ENCODE results near the gene OR8S1. TPM values are rescaled to one million over a fixed set of nuclear protein-coding genes. Genes with fewer than 3 reads are reported as not detected.
"Not testable (repeated sequence)": the region's sequence is repeated elsewhere in the genome, so short reads cannot be mapped to it uniquely, and the experiment has no call there.

OR8S1 gene, protein sequence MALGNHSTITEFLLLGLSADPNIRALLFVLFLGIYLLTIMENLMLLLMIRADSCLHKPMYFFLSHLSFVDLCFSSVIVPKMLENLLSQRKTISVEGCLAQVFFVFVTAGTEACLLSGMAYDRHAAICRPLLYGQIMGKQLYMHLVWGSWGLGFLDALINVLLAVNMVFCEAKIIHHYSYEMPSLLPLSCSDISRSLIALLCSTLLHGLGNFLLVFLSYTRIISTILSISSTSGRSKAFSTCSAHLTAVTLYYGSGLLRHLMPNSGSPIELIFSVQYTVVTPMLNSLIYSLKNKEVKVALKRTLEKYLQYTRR
- total RNA-seq = not detected
- long read RNA-seq = 0 reads

DNA sequence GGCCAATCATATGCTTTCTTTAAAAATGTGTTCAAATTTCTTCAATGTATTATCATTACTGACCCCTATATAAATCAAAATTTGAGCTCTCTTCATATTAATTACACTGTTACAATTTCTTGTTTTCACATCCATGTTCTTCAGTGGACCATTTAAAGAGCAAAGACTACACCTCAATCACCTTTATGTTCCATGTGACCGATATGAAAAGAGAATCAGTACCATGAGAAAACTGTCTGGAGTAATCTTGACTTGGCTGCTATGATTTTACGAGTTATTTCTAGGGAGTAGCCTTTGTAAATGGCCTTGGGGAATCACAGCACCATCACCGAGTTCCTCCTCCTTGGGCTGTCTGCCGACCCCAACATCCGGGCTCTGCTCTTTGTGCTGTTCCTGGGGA, at the start of gene OR8S1:
Gene OR8S1 (plus strand): TSS at position 301 of the 400 bp plus-strand sequence. CDS start 0 bp downstream, at position 301.
- intact Hi-C loops (cut with DNase I, micrococcal nuclease) = no loop called here
- DNase-seq (no peak), ATAC-seq (no peak)

DNA sequence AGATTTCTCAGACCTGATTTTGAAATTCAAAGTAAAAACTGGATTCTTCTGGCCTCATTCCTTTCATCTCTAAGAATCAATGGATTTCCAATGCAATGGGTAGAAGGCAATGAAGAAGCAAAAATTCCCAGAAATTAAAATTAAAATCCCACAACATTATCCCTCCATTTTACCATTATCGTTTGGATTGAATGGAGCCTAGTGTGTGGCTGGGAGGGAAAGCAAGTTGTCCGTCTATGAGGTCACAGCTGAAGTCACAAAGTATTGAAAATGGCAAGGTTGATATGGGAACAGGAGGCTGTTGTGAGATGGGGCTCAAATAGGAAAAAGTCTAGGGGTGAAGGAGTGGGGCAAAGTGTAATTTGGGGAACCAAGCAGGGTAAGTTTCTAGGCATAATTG, 43.2 kb upstream of the OR8S1 start, which contains the start of gene C12orf54:
Gene C12orf54 (plus strand): TSS at position 301 of the 400 bp plus-strand sequence. CDS start 799 bp downstream, outside the sequence.
- no peak for ATAC-seq
- intact Hi-C loops (cut with DNase I, micrococcal nuclease) = no loop called here
- DNase-seq = no peak

DNA sequence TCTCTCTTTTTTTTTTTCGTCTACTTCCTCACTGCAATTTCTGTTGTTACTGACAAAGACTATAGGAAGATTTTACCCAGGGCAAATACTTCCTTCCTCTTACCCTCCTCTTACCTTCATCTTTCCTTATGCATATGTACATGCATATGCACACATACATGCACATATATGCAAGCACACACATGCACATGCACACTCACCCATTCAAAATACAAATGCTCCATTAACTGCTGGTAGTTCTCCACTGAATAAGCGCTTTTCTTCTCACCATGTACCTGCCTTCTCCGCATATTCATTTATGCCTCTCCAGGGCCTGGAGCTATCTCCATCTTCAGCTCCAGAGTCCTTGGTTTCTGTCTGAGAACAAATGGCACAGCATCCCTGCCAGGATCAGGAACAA, 42.5 kb upstream of the OR8S1 start:
- DNase-seq (no peak), ATAC-seq (no peak)
- intact Hi-C loops (cut with DNase I, micrococcal nuclease) = no loop called here

DNA sequence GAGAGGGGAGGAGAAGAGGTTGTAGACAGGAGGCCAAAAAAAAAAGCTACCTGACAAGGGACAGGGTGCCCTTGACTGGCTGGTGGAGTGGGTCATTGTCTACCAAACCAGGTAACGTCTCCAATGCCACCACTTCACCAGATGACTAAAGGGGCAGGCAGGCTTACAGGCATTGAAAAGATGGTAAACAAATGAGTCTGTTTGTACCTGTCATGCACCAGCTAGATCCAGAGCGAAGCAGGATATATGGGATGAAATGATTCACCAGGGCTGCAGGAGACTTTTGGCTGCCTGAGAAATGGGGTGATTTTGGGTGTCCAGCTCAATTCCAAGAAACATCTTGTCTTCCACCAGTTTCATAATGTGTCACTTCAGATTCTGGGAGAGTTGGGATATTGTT, 39.2 kb upstream of the OR8S1 start:
- no peak for DNase-seq
- no peak for ATAC-seq
- intact Hi-C loops (cut with DNase I, micrococcal nuclease) = no loop called here

DNA sequence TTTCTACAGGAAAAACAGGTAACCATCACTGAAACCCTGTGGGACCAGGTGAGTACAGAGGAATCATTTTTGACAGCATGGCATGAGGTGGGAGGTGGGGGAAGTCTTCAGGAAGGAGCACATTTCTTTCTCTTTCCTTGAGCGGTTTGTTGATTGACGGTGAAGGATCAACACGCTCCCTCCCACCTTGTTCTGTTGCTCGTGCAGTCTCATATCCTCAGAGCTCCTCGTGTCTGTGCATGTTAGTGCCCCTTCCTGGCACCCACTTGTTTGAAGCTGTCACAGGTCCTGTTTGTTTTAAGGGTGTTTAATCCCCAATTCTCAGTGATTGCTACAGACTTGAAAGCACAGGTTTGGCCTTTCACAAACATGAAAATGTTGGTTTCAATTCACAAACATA, 38.8 kb upstream of the OR8S1 start:
- intact Hi-C loops (cut with DNase I, micrococcal nuclease) = no loop called here
- no peak for ATAC-seq
- no peak for DNase-seq

DNA sequence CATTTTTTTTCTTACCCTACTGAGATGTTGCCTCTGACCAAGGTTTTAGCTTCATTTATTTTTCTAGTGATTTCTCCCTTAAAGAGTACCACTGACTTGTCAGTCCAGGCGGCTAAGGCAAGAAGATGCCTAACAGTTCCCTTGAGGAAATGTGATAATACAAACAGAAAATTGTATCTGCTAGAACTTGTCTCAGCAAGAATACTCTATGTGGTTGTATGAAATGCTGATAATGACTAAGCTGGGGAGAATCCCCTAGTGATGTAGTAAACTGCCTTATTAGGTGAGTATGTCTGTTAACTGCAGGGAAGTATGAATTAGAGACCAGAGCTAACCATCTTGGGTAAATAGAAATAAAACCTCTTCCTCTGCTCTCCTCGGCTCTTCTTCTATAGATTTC, 36.4 kb upstream of the OR8S1 start:
- intact Hi-C loops (cut with DNase I, micrococcal nuclease) = no loop called here
- ATAC-seq (no peak), DNase-seq (no peak)

DNA sequence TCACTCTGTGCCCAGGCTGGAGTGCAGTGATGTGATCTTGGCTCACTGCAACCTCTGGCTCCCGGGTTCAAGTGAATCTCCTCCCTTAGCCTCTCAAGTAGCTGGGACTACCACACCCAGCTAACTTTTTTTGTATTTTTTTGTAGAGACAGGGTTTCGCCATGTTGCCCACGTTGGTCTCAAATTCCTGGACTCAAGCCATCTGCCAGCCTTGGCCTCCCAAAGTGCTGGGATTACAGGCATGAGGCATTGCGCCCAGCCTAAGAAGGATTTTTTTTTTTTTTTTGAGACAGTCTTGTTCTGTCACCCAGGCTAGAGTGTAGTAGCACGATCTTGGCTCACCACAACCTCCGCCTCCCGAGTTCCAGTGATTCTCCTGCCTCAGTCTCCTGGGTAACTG, 36.0 kb upstream of the OR8S1 start:
- intact Hi-C loops (cut with DNase I, micrococcal nuclease); DNase-seq; ATAC-seq: not testable (repeated sequence)

DNA sequence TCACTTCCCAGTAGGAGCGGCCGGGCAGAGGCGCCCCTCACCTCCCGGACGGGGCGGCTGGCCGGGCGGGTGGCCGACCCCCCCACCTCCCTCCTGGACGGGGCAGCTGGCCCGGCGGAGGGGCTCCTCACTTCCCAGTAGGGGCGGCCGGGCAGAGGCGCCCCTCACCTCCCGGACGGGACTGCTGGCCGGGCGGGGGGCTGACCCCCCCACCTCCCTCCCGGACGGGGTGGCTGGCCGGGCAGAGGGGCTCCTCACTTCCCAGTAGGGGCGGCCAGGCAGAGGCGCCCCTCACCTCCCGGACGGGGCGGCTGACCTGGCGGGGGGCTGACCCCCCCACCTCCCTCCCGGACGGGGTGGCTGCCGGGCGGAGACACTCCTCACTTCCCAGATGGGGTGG, 25.2 kb upstream of the OR8S1 start:
- DNase-seq; intact Hi-C loops (cut with DNase I, micrococcal nuclease); ATAC-seq: not testable (repeated sequence)

DNA sequence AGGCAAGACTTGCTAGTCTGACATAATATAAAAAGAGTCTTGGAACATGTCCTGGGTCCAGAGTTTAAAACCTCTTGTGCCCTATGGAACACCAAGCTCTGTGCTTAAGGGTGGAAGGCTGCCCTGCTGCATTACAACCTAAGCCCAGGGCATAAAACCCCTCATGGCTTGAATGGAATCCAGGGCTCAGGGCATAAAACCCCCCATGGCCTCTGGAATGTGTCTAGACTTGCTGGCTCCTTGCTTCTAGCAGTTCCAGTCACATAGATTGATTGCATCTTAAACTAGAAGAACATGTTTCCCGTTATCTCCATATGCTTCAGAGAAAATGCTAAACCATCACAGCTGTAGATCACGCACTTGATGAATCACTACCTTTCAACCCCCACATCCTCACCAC, 18.6 kb upstream of the OR8S1 start:
- intact Hi-C loops (cut with DNase I, micrococcal nuclease); DNase-seq; ATAC-seq: not testable (repeated sequence)

DNA sequence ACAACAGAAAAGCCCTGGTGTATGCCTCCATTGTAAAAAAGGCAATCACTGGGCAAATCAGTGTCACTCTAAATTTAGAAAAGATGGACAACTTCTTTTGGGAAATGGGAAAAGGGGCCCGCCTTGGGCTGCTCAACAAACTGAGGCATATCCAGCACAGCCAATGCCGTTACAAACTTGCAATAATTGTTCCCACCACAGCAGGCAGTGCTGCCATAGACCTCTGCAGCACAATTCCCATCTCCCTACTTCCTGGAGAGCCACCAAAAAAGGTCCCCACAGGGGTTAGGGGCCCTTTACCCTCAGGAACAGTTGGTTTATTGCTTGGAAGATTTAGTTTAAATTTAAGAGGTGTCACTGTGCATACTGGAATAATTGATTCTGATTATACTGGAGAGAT, 16.4 kb upstream of the OR8S1 start:
- no peak for DNase-seq
- ATAC-seq = no peak
- intact Hi-C loops (cut with DNase I, micrococcal nuclease) = no loop called here

DNA sequence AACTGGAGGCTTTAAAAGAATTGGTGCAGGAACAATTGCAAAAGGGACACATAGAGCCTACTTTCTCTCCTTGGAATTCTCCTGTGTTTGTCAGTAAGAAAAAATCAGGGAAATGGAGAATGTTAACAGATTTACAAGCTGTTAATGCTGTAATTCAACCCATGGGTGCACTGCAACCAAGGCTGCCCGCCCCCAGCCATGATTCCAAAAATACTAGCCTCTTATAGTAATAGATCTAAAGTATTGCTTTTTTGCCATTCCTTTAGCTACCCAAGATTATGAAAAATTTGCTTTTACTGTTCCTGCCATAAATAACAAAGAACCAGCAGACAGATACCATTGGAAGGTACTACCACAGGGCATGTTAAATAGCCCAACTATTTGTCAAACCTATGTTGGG, 15.3 kb upstream of the OR8S1 start:
- no peak for DNase-seq
- intact Hi-C loops (cut with DNase I, micrococcal nuclease) = no loop called here
- no peak for ATAC-seq

DNA sequence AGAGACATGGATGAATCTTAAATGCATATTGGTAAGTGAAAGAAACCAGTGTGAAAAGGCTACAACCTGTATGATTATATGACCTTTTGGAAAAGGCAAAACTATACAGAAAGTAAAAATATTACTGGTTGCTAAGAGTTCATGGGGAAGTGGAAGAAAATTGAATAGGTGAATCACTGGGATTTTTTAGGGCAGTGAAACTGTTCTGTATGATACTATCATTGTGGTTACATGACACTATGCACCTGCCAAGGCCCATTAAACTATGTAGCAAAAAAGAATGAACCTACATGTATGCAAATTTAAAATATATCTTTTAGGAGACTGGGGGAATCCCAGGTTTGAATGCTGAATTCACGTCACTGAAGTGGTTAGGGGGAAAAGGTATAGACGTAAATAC, 12.6 kb upstream of the OR8S1 start:
- intact Hi-C loops (cut with DNase I, micrococcal nuclease) = no loop called here
- no peak for ATAC-seq

DNA sequence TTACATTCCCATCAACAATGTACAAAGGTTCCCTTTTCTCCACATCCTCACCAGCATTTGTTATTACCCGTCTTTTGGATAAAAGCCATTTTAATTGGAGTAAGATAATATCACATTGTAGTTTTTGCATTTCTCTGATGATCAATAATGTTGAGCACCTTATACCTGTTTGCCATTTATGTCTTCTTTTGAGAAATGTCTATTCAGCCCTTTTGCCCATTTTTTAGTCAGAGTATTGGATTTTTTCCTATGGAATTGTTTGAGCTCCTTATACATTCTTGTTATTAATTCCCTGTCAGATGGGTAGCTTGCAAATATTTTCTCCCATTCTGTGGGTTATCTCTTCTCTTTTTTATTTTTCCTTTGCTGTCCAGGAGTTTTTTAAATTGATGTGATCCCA, 10.7 kb upstream of the OR8S1 start:
- ATAC-seq = no peak
- intact Hi-C loops (cut with DNase I, micrococcal nuclease) = no loop called here
- no peak for DNase-seq

More for the DNA sequence above, 12.6 kb upstream of the OR8S1 start:
- no peak for DNase-seq

DNA sequence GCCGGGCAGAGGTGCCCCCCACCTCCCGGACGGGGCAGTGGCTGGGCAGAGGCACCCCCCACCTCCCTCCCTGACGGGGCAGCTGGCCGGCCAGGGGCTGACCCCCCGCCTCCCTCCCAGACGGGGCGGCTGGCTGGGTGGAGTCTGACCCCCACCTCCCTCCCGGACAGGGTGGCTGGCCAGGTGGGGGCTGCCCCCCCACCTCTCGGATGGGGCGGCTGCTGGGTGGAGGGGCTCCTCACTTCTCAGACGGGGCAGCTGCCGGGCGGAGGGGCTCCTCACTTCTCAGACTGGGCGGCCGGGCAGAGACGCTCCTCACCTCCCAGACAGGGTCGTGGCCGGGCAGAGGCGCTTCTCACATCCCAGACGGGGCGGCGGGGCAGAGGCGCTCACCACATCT, 5.1 kb upstream of the OR8S1 start:
- ATAC-seq; intact Hi-C loops (cut with DNase I, micrococcal nuclease); DNase-seq: not testable (repeated sequence)

DNA sequence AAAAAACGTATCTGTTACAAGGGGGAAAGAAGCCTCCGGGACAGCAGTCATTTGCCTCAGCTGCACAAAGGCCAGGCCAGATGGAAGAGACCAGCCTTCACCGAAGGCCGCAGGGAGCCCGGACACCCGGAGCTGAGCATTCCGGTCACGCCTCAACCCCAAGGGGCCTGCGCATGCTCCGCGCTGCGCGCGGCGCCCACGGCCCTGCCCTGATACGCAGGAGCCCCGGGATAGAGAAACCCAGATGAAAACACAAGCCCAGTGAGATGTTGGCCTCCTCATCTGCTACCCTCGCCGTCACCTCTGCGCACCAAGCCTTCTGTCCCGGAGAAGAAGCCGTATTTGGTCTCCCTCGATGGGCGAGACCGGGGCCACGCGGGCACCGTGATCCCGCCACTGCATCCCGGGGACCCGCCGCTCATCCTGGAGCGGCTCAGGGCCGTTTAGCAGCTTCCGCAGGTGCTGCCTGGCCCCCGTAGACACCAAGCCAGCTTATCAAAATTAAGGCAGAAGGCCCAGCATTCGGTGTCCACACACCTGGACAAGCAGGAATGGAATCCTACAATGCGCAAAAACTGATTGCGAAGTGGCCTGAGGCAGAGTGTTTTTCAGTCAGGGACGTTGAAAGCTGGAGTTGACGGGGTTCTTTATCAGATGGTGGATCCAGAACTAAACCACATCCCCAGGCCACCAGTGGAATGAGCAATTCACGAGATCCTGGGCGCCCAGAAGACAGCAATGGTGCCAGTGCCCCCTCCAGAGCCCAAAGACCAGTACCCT, 2.6 kb downstream of the OR8S1 start:
- DNase-seq (no peak), ATAC-seq (no peak)
- intact Hi-C loops (cut with DNase I, micrococcal nuclease) = no loop called here

DNA sequence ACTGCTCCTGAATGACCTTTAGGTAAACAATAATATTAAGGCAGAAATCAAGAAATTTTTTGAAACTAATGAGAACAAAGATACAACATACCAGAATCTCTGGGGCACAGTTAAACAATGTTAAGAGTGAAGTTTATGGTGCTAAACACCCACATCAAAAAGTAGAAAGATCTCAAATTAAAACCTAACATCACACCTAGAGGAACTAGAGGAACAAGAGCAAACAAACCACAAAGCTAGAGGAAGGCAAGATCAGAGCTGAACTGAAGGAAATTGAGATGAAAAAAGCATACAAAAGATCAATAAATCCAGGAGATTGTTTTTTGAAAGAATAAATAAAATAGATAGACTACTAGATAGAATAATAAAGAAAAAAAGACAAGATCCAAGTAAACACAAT, 7.2 kb downstream of the OR8S1 start:
- intact Hi-C loops (cut with DNase I, micrococcal nuclease) = no loop called here
- DNase-seq (no peak), ATAC-seq (no peak)

DNA sequence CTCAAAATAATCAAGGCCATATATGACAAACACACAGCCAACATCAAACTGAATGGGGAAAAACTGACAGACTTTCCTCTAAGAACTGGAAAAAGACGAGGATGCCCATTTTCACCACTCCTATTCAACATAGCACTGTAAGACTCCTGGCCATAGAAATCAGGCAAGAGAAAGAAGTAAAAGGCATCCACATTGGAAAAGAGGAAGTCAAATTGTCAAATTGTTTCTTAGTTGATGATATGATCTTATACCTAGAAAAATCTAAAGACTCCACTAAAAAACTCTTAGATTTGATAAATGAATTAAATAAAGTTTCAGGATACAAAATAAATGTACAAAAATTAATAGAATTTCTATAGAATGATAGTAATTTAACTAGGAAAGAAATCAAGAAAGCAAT, 11.2 kb downstream of the OR8S1 start:
- intact Hi-C loops (cut with DNase I, micrococcal nuclease) = no loop called here
- ATAC-seq = no peak
- DNase-seq = no peak

DNA sequence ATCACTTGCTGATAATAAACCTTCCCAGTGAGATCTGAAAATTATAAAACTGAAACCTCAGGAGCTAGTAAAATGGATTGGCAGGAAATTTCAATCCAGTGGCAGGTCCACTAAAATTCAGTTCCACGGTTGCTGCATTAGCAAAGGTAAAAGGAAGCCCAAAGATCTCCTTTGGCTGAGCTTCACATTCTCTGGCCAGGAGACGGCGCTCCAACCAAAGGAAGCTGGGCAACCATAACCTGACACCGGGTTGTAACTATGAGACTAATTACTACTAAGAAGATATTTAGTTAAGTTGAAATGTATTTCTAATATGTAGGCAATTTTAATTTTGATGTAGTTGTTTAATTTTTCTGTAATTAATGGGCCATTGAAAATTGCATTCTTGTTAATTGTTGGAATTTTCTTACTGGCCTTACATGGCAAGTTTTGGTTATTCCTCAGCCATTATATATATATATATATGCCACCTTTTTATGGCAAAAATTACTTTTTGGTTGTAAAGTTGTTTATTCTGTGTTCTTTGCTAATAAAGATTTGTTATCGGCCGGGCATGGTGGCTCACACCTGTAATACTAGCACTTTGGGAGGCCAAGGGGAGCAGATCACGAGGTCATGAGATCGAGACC, 17.0 kb downstream of the OR8S1 start:
- peak; percentile 76 for ATAC-seq
- intact Hi-C loops (cut with DNase I, micrococcal nuclease) = no loop called here
- peak; percentile 29 to 64 for DNase-seq

DNA sequence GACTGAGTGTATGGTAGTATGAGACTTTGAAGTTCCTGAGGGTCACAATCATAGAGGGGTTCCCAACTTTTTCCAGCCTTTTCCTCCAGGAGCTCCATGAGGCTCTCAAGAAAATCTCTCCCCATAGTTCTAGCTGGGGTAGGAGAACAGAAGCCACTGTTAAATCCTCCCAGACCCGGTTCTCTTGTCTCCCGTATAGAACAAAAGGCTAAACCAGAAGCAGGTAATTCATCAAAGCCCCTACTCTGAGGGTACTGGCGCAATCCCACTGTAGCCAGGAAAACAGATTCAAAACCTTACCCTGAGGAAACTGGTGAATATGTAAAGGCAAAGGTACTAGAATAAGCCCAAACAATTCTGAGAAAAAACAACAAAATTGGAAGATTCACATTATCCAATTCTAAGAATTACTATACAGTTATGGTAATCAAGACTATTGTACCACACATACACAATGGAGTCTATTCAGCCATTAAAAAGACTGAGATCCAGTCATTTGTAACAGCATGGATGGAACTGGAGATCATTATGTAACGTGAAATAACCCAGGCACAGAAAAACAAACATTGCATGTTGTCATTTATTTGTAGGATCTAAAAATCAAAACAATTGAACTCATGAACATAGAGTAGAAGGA, 20.5 kb downstream of the OR8S1 start:
- intact Hi-C loops (cut with DNase I, micrococcal nuclease) = no loop called here
- ATAC-seq = no peak

More for the DNA sequence above, 20.5 kb downstream of the OR8S1 start:
- DNase-seq = no peak
